ENCODE measurements around the gene COL24A1.

The COL24A1 gene

DNA sequence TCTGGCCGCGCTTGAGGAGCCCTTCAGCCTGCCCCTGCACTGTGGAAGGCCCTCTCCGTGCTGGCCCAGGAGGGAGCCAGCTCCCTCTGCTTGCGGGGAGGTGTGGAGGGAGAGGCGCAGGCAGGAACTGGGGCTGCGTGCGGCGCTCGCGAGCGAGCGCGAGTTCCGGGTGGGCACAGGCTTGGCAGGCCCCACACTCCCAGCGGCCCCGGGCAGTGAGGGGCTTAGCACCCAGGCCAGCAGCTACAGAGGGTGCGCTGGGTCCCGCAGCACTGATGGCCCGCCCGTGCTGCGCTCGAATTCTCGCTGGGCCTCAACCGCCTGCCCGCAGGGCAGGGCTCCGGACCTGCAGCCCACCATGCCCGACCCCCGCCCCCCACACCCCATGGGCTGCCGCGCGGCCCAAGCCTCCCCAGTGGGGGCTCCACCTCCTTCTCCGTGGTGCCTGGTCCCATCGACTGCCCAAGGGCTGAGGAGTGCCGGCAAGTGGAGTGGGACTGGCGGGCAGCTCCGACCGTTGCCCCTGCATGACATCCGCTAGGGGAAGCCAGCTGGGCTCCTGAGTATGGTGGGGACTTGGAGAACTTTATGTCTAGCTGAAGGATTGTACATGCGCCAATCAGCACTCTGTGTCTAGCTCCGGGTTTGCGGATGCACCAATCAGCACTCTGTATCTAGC, 46.0 kb downstream of the COL24A1 start:
- no peak overlapping the region for H3K4me3 ChIP-seq (IDR thresholded peaks at IDR 0.05; ENCODE audit: insufficient read depth, low read depth, low read length)
- no peaks in the 10 kb centered on the region for H4K20me1 ChIP-seq (ENCODE audit: insufficient read depth)
- no peak overlapping the region for H2AFZ ChIP-seq (ENCODE audit: low read depth)
- no peaks in the 10 kb centered on the region for H3K79me2 ChIP-seq (ENCODE audit: insufficient read depth, low read depth)
- TF ChIP-seq, protein P1, sequence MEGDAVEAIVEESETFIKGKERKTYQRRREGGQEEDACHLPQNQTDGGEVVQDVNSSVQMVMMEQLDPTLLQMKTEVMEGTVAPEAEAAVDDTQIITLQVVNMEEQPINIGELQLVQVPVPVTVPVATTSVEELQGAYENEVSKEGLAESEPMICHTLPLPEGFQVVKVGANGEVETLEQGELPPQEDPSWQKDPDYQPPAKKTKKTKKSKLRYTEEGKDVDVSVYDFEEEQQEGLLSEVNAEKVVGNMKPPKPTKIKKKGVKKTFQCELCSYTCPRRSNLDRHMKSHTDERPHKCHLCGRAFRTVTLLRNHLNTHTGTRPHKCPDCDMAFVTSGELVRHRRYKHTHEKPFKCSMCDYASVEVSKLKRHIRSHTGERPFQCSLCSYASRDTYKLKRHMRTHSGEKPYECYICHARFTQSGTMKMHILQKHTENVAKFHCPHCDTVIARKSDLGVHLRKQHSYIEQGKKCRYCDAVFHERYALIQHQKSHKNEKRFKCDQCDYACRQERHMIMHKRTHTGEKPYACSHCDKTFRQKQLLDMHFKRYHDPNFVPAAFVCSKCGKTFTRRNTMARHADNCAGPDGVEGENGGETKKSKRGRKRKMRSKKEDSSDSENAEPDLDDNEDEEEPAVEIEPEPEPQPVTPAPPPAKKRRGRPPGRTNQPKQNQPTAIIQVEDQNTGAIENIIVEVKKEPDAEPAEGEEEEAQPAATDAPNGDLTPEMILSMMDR (conservative IDR thresholded peaks at IDR 0.05; ENCODE audit: low read depth, low read length) = no peak
- H3K9ac ChIP-seq = no peak overlapping the region
- no peak overlapping the region for H3K4me2 ChIP-seq
- H3K27ac ChIP-seq = no peak overlapping the region
- H3K4me1 ChIP-seq (ENCODE audit: low read depth, poor library complexity, severe bottlenecking) = no peaks in the 10 kb centered on the region
- H3K36me3 ChIP-seq (ENCODE audit: insufficient read depth) = no peaks in the 10 kb centered on the region
- no peaks in the 10 kb centered on the region for H3K27me3 ChIP-seq (ENCODE audit: insufficient read depth, low read depth)

DNA sequence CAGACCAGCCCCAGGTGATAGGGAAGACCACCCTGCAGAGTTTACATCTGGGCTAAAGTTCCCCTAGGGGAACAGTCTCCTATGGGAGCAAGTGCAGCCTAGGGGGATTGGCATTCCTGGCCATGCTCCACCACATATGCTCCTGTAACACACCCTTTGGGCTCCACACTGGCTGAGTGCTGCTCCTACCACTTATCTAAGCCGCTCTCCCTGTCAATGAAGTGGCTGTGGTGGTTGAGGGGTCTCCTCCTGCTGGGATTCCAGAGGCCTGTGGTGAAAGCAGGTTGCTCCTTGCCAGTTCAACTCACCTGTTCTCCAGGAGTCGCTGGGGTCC, 51.1 kb downstream of the COL24A1 start:
- Histone ChIP-seq H3K79me2 (ENCODE audit: insufficient read depth, low read depth) (no peaks in the 10 kb centered on the region), H3K9ac (no peak overlapping the region), H3K27ac (no peak overlapping the region), H3K36me3 (ENCODE audit: insufficient read depth) (no peaks in the 10 kb centered on the region), H3K27me3 (ENCODE audit: insufficient read depth, low read depth) (no peaks in the 10 kb centered on the region), H3K4me3 (IDR thresholded peaks at IDR 0.05; ENCODE audit: insufficient read depth, low read depth, low read length) (no peak overlapping the region), H4K20me1 (ENCODE audit: insufficient read depth) (no peaks in the 10 kb centered on the region), H3K4me1 (ENCODE audit: low read depth, poor library complexity, severe bottlenecking) (no peaks in the 10 kb centered on the region), H2AFZ (ENCODE audit: low read depth) (no peak overlapping the region), H3K4me2 (no peak overlapping the region)
- TF ChIP-seq, protein P1 (conservative IDR thresholded peaks at IDR 0.05; ENCODE audit: low read depth, low read length) = no peak

DNA sequence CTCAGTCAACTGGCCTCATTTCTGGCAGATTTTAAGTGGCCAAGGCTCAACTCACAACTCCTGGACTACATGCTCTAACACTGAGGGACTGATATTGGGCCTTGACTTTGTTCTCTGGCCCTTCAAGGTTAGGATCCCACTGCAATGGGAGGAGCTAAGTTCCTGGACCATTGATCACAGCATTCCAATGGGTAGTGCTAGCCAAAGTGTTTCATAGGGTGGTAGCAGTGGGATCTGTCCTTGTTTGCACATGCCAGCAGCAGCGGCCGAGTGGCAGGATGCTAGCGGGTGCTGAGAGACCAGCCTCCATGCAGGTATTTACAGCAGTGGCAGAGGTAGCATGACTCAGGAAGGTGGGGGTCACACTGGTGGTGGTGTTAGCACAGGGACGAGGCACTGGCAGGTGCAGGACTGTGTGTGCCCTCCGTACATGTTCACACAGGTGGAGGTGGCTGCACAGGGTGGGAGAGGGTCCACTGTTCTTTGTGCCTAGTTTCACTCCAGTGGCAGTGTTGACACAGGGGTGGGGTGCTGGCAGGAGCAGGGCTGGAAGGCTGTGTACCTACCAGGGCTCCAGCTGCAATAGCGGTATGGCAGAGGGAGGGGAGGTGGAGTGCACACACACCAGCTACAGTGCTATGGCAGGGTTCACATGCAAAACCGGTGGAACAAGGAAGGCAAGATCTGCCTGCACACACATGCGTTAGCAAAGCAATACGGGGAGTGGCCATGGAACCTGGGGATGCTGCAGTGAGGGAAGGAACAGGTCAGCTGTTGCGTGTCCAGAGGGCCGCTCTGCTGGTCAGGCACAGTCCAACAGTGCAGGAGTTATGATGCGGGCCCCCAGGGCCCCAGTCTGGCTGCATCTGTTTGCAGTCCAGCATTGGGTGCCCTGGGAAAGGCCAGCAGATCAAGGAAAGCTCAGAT, 51.7 kb downstream of the COL24A1 start:
- no peak overlapping the region for H3K4me2 ChIP-seq
- H2AFZ ChIP-seq (ENCODE audit: low read depth) = no peak overlapping the region
- no peaks in the 10 kb centered on the region for H3K4me1 ChIP-seq (ENCODE audit: low read depth, poor library complexity, severe bottlenecking)
- H3K27me3 ChIP-seq (ENCODE audit: insufficient read depth, low read depth) = no peaks in the 10 kb centered on the region
- no peaks in the 10 kb centered on the region for H3K36me3 ChIP-seq (ENCODE audit: insufficient read depth)
- TF ChIP-seq, protein P1 (conservative IDR thresholded peaks at IDR 0.05; ENCODE audit: low read depth, low read length) = no peak
- no peak overlapping the region for H3K27ac ChIP-seq
- H3K4me3 ChIP-seq (IDR thresholded peaks at IDR 0.05; ENCODE audit: insufficient read depth, low read depth, low read length) = no peak overlapping the region
- no peaks in the 10 kb centered on the region for H4K20me1 ChIP-seq (ENCODE audit: insufficient read depth)
- H3K9ac ChIP-seq = no peak overlapping the region
- H3K79me2 ChIP-seq (ENCODE audit: insufficient read depth, low read depth) = no peaks in the 10 kb centered on the region

DNA sequence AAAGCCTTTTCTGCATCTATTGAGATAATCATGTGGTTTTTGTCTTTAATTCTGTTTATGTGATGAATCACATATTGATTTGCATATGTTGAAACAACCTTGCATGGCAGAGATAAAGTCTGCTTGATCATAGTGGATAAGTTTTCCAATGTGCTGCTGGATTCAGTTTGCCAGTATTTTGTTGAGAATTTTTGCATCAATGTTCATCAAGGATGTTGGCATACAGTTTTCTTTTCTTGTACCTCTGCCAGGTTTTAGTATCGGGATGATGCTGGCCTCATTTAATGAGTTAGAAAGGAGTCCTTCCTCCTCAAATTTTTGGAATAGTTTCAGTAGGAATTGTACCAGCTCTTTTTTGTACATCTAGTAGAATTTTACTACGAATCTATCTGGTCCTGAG, 55.0 kb downstream of the COL24A1 start:
- Histone ChIP-seq H3K4me2 (no peak overlapping the region), H3K9ac (no peak overlapping the region), H3K79me2 (ENCODE audit: insufficient read depth, low read depth) (no peaks in the 10 kb centered on the region), H3K27ac (no peak overlapping the region), H3K4me1 (ENCODE audit: low read depth, poor library complexity, severe bottlenecking) (no peaks in the 10 kb centered on the region), H2AFZ (ENCODE audit: low read depth) (no peak overlapping the region), H3K27me3 (ENCODE audit: insufficient read depth, low read depth) (no peaks in the 10 kb centered on the region), H3K36me3 (ENCODE audit: insufficient read depth) (no peaks in the 10 kb centered on the region), H4K20me1 (ENCODE audit: insufficient read depth) (no peaks in the 10 kb centered on the region), H3K4me3 (IDR thresholded peaks at IDR 0.05; ENCODE audit: insufficient read depth, low read depth, low read length) (no peak overlapping the region)
- TF ChIP-seq, protein P1 (conservative IDR thresholded peaks at IDR 0.05; ENCODE audit: low read depth, low read length) = no peak
